ENCODE measurements around the gene MOB4. TPM values are rescaled to one million over a fixed set of nuclear protein-coding genes. Genes with fewer than 3 reads are reported as not detected.

Gene MOB4
- total RNA-seq = 28.2 and 46.4 TPM in 2 replicates

DNA sequence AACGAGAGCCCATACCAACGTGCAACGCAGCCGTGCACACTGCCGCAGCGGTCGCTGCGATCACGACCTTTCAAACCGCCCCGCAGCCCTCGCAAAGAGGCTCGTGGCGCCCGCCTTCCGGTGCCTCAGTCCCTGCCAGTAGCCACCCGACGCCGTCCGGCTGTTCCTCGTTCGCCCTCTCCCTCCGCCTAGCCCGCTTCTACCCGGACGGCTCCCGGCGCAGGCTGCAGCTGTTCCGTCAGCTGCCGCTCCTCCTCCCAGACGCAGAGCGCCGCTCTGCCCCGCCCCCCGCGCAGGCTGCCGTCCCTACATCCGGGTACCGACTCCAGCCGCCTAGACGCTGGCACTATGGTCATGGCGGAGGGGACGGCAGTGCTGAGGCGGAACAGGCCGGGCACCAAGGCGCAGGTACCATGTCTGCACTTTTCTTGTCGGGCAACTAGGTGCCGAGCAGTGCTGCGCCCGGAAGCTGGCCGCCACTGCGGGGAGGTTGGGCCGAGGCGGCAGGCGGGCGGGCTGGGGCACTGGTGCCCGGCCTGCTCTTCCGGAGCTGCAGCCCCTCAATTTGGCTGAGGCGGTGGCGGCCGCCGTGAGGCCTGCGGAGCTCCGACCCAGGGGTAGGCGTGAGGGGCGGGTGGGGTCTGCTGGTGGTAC lies at the start of gene MOB4:
Gene MOB4, plus strand, starts transcription at position 328 of the 654 bp plus-strand sequence. Its CDS starts 21 bp downstream, at position 349.

GRCh38 chr2:197499594-197500502 lies 16.0 kb upstream of the MOB4 start, which contains the start of the genes HSPD1 and HSPE1:
TSS of gene HSPD1 (minus strand) at chr2:197499840. CDS start at chr2:197498848, 992 bp downstream.
TSS of gene HSPE1 (plus strand) at chr2:197500379. CDS start at chr2:197500437, 58 bp downstream.

Other genes starting within 250 kb of the MOB4 start
- 20.5 and 33.3 TPM in 2 replicates for gene ANKRD44, start 205.3 kb upstream of the MOB4 start, total RNA-seq
- 162 and 169 TPM in 2 replicates for gene SF3B1, start 81.0 kb upstream of the MOB4 start, total RNA-seq
- 34.0 and 39.6 TPM in 2 replicates for gene COQ10B, start 62.5 kb upstream of the MOB4 start, total RNA-seq
- 151 and 181 TPM in 2 replicates for gene HSPD1, start 16.2 kb upstream of the MOB4 start, total RNA-seq
- gene HSPE1, start 15.7 kb upstream of the MOB4 start, total RNA-seq = 44.4 and 47.0 TPM in 2 replicates
- gene RFTN2, start 159.5 kb downstream of the MOB4 start, total RNA-seq = 3.5 and 10.0 TPM in 2 replicates
- 2.5 and 5.4 TPM in 2 replicates for gene MARS2, start 189.3 kb downstream of the MOB4 start, total RNA-seq